HG03025 (cell line): ENCODE data around the gene GLRA2.

ENCODE experiments used
- ATAC-seq: cut with Tn5 transposase; IDR thresholded peaks from one replicate; pipeline ENCODE4 v1.9.1; 2021; ENCODE audit warnings: mild to moderate bottlenecking, moderate library complexity; ENCODE audit not compliant: unreplicated experiment, low FRiP score

GLRA2 gene

GRCh38 chrX:14529290-14529989 is at the start of gene GLRA2:
TSS of gene GLRA2 (plus strand) at chrX:14529536. CDS start at chrX:14530058, 522 bp downstream.
- ATAC-seq: no peak

- no peak for ATAC-seq
Measured at GRCh38 chrX:14489437-14489836, 39.9 kb upstream of the GLRA2 start.

- no peak for ATAC-seq
Measured at GRCh38 chrX:14491689-14492088, 37.6 kb upstream of the GLRA2 start.

- no peak for ATAC-seq
Measured at GRCh38 chrX:14496674-14497073, 32.7 kb upstream of the GLRA2 start.

DNA sequence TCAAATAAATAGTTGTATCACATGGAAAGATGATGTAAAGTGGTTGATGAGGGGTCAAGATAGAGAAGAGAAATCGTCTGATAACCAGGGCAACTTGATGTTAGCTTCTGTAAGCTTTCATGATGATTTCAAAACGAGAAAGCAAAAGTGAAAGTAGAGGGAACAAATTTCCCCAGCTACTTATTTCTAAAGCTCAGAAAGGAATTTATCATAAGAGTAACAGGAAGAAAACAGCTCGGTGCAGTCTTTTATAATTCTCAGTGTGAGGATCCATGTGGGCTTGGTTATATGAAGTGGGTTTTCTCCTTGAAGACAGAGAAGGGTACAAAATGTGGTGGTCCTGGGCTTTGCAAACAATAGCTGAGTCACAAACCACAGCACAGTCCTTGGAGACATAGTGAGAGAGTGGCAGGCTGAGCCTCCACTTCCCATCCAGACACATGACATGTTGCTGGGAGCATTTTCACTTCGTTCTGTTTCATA is 32.1 kb upstream of the GLRA2 start:
- no peak for ATAC-seq

DNA sequence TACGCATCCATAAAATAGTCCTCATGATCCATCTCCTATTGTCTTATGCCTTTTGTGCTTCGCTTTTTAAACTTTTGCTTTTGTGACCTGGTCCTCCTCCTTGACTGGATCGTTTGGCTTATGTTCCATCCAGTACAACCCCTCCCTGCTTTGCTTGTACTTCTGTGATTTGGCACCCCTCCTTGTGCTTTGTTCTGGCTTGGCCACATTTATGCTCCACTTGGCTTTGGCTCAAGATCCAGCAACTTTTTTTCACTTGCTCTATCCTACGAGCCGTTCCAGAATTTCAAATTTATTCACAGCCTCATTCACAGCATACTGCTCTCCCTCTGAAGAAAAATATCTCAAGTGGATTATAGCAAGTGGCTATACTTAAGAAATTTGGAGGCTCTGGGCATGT is 28.0 kb upstream of the GLRA2 start:
- no peak for ATAC-seq

GRCh38 chrX:14504960-14505538 is 24.3 kb upstream of the GLRA2 start:
- no peak for ATAC-seq

- no peak for ATAC-seq
Measured at GRCh38 chrX:14505648-14506047, 23.7 kb upstream of the GLRA2 start.

- no peak for ATAC-seq
Measured at GRCh38 chrX:14506866-14507265, 22.5 kb upstream of the GLRA2 start.

- ATAC-seq: no peak
Measured at GRCh38 chrX:14508025-14508690, 21.2 kb upstream of the GLRA2 start.

- ATAC-seq: no peak
Measured at GRCh38 chrX:14509325-14510057, 19.8 kb upstream of the GLRA2 start.

DNA sequence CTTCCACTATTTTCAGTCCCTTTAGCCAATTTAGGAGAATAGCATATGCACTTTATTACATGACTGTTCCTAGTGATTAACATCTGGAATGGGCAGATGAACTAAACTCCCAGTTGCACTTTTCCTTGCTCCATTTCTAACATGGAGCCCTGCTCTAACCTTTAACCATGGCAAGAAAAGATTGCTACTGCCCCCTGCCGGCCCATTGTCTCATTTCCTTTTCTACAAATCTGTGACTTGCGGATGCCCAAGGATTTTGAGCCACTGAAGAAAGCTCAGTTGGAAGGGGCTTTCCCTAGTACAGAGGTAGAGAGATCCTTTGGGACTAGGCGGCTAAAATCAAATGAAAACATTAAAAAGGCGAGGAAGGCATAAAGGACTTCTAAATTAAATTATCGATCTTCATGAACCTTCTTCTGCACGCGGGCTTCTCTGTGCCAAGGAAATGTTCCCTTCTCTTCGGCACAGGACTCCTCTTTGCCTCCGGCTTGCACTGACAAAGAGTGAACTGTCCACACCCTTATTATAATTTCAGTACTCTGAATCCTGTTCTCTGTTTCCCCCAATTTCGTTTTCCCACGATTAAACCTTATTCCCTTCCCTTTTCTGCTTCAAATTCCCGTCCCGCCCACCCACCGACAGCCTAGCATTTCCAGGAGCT is 577 bp upstream of the GLRA2 start:
- ATAC-seq: no peak

GRCh38 chrX:14533867-14534266 is 4.5 kb downstream of the GLRA2 start:
- ATAC-seq: no peak

DNA sequence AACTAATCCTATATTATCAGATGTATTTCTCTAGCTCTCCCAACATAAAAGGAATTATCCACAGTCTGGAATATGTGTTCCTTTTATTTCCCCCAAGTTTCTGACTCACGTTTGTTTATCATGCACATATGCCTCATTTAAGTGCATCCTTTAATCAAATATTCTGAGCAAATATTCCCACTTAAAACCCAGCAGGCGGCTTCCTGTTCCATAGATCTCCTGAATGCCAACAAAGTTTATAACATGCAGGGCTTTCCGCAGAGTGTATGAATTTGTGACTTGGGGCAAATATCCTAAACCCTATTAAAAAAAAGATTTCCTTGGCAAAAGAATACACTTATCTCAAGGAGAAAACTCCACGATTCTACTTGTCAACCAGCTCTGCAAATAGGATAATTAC is 16.9 kb downstream of the GLRA2 start:
- ATAC-seq: no peak

- ATAC-seq: no peak
Measured at GRCh38 chrX:14554131-14554715, 24.9 kb downstream of the GLRA2 start.

- no peak for ATAC-seq
Measured at GRCh38 chrX:14564058-14564457, 34.7 kb downstream of the GLRA2 start.

GRCh38 chrX:14573161-14573560 is 43.8 kb downstream of the GLRA2 start:
- ATAC-seq: no peak

DNA sequence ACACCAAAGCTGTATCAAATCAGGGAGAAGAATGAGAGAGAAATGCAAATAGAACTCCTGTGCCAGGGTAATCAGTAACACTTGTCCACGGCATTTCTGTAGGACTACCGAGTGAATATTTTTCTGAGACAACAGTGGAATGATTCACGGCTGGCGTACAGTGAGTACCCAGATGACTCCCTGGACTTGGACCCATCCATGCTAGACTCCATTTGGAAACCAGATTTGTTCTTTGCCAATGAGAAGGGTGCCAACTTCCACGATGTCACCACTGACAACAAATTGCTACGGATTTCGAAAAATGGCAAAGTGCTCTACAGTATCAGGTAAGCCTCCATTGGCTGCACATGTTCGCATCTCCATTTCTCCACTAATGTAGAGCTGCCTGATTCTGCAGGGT is 51.7 kb downstream of the GLRA2 start:
- no peak for ATAC-seq

- no peak for ATAC-seq
Measured at GRCh38 chrX:14584548-14584947, 55.2 kb downstream of the GLRA2 start.

- ATAC-seq: no peak
Measured at GRCh38 chrX:14590216-14590615, 60.9 kb downstream of the GLRA2 start.
